Measurements from ENCODE around the gene BUB1B.

BUB1B gene

GRCh38 chr15:40204100-40204499 lies 43.2 kb downstream of the BUB1B start:
- no peak for ATAC-seq (ENCODE audit: insufficient read depth, low read depth)
- Histone ChIP-seq H3K36me3 (ENCODE audit: insufficient read depth, low read length) (peaks cover 90% of the 10 kb centered on the region), H3K9me3 (ENCODE audit: insufficient read depth, low read length, severe bottlenecking) (no peaks in the 10 kb centered on the region)

GRCh38 chr15:40217166-40217824 lies 56.4 kb downstream of the BUB1B start:
- H2AFZ ChIP-seq (ENCODE audit: low read depth, low read length), result no peak overlapping the region

More at GRCh38 chr15:40204100-40204499, 43.2 kb downstream of the BUB1B start:
- no peak overlapping the region for H3K4me3 ChIP-seq (ENCODE audit: low read depth in 1 of 2, low read length in 2 of 2)
- no peak overlapping the region for H3K9ac ChIP-seq (ENCODE audit: low read depth, low read length)
- H3K27me3 ChIP-seq (ENCODE audit: insufficient read depth, low read length, poor library complexity), result no peaks in the 10 kb centered on the region
- no peak overlapping the region for H2AFZ ChIP-seq (ENCODE audit: low read depth, low read length)
- H3K4me2 ChIP-seq (ENCODE audit: insufficient read depth, low read length), result no peak overlapping the region
- H4K20me1 ChIP-seq (ENCODE audit: insufficient read depth, low read length), result no peaks in the 10 kb centered on the region
- TF ChIP-seq EZH2 (IDR thresholded peaks at IDR 0.05; ENCODE audit: borderline replicate concordance, low read depth, low read length, severe bottlenecking) (no peak), CTCF (IDR thresholded peaks at IDR 0.05; ENCODE audit: borderline replicate concordance, extremely low read depth, low read length, poor library complexity, severe bottlenecking) (no peak)
- no peak overlapping the region for H3K27ac ChIP-seq (ENCODE audit: low read length)
- no peaks in the 10 kb centered on the region for H3K4me1 ChIP-seq (ENCODE audit: insufficient read depth, low read length)
- DNase-seq, result no peak
- H3K79me2 ChIP-seq (ENCODE audit: insufficient read depth, low read length), result no peaks in the 10 kb centered on the region

GRCh38 chr15:40219801-40220200 lies 58.9 kb downstream of the BUB1B start:
- no peaks in the 10 kb centered on the region for H3K9me3 ChIP-seq (ENCODE audit: insufficient read depth, low read length, severe bottlenecking)
- no peak overlapping the region for H2AFZ ChIP-seq (ENCODE audit: low read depth, low read length)
- H3K36me3 ChIP-seq (ENCODE audit: insufficient read depth, low read length), result peaks cover 85% of the 10 kb centered on the region
- H4K20me1 ChIP-seq (ENCODE audit: insufficient read depth, low read length), result no peaks in the 10 kb centered on the region; the same call in 1 of the 2 replicates
- no peak for ATAC-seq (ENCODE audit: insufficient read depth, low read depth)
- no peak overlapping the region for H3K4me2 ChIP-seq (ENCODE audit: insufficient read depth, low read length)
- DNase-seq, result no peak
- H3K79me2 ChIP-seq (ENCODE audit: insufficient read depth, low read length), result no peaks in the 10 kb centered on the region
- no peak for TF ChIP-seq CTCF (IDR thresholded peaks at IDR 0.05; ENCODE audit: borderline replicate concordance, extremely low read depth, low read length, poor library complexity, severe bottlenecking)
- TF ChIP-seq EZH2 (IDR thresholded peaks at IDR 0.05; ENCODE audit: borderline replicate concordance, low read depth, low read length, severe bottlenecking), result no peak
- no peak overlapping the region for H3K9ac ChIP-seq (ENCODE audit: low read depth, low read length)
- no peak overlapping the region for H3K27ac ChIP-seq (ENCODE audit: low read length)
- H3K27me3 ChIP-seq (ENCODE audit: insufficient read depth, low read length, poor library complexity), result no peaks in the 10 kb centered on the region
- no peaks in the 10 kb centered on the region for H3K4me1 ChIP-seq (ENCODE audit: insufficient read depth, low read length)
- no peak overlapping the region for H3K4me3 ChIP-seq (ENCODE audit: low read depth in 1 of 2, low read length in 2 of 2)

More at GRCh38 chr15:40217166-40217824, 56.4 kb downstream of the BUB1B start:
- Histone ChIP-seq H3K27me3 (ENCODE audit: insufficient read depth, low read length, poor library complexity) (no peaks in the 10 kb centered on the region), H3K4me1 (ENCODE audit: insufficient read depth, low read length) (no peaks in the 10 kb centered on the region), H3K9ac (ENCODE audit: low read depth, low read length) (no peak overlapping the region), H3K4me3 (ENCODE audit: low read depth in 1 of 2, low read length in 2 of 2) (no peak overlapping the region), H3K36me3 (ENCODE audit: insufficient read depth, low read length) (peaks cover 91% of the 10 kb centered on the region), H3K4me2 (ENCODE audit: insufficient read depth, low read length) (no peak overlapping the region), H4K20me1 (ENCODE audit: insufficient read depth, low read length) (no peaks in the 10 kb centered on the region; the same call in 1 of the 2 replicates), H3K9me3 (ENCODE audit: insufficient read depth, low read length, severe bottlenecking) (no peaks in the 10 kb centered on the region), H3K27ac (ENCODE audit: low read length) (no peak overlapping the region), H3K79me2 (ENCODE audit: insufficient read depth, low read length) (no peaks in the 10 kb centered on the region)
- DNase-seq (peak; percentile 46), ATAC-seq (ENCODE audit: insufficient read depth, low read depth) (peak; percentile 88)
- TF ChIP-seq EZH2 (IDR thresholded peaks at IDR 0.05; ENCODE audit: borderline replicate concordance, low read depth, low read length, severe bottlenecking) (no peak), CTCF (IDR thresholded peaks at IDR 0.05; ENCODE audit: borderline replicate concordance, extremely low read depth, low read length, poor library complexity, severe bottlenecking) (peak; percentile 80)
